PFSK-1 (cell line): ENCODE results near the gene MGLL.

Experiments
- FOXP2 ChIP-seq: optimal IDR thresholded peaks from 2 replicates; pipeline ENCODE3; 2011; ENCODE audit warnings: borderline replicate concordance, control low read depth, inconsistent platforms; ENCODE audit not compliant: insufficient read depth; ENCODE audit errors: extremely low read length, extremely low read depth
- POLR2AphosphoS5 ChIP-seq: IDR thresholded peaks from 2 replicates; pipeline ENCODE4 v1.6.1; 2012; ENCODE audit warnings: low read depth, mild to moderate bottlenecking, control low read depth, low read length, moderate library complexity
- SIN3A ChIP-seq: IDR thresholded peaks from 2 replicates; pipeline ENCODE4 v1.6.1; 2012; ENCODE audit warnings: mild to moderate bottlenecking, low read length, moderate library complexity, borderline replicate concordance; ENCODE audit not compliant: insufficient read depth
- TAF1 ChIP-seq: IDR thresholded peaks from 2 replicates; pipeline ENCODE4 v1.6.1; 2012; ENCODE audit warnings: low read length, control low read depth, borderline replicate concordance; ENCODE audit not compliant: insufficient read depth
- TF ChIP-seq, protein P1 (sequence below), 2 experiments: IDR thresholded peaks; 2 replicates each; pipeline versions ENCODE4 v1.6.1 to v1.8.0; 2011 to 2012; ENCODE audit warnings: low read depth in 2 of 2, low read length in 2 of 2, control low read depth in 1 of 2, inconsistent platforms in 1 of 2, mild to moderate bottlenecking in 1 of 2, moderate library complexity in 1 of 2; ENCODE audit not compliant: insufficient read depth in 1 of 2

Gene MGLL

DNA sequence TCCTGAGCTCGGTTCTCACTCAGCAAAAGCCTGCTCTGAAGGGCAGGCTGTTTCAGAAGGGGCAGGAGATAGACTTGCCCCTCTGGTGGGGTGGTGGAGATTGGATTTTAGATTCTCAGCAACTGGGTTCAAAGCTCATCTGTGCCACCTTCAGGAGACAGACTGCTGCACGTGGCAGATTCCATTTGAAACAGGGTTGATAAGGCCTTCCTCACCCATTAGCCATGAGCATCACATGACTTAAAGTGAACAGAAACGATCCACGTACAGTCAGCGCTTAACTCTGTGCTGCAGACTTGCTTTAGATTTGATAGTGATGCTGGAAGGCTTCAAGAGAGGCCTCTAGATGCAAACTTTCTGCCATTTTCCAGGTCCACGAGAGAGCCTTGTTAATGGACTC is 35.0 kb upstream of the MGLL start:
- TF ChIP-seq TAF1, result no peak

DNA sequence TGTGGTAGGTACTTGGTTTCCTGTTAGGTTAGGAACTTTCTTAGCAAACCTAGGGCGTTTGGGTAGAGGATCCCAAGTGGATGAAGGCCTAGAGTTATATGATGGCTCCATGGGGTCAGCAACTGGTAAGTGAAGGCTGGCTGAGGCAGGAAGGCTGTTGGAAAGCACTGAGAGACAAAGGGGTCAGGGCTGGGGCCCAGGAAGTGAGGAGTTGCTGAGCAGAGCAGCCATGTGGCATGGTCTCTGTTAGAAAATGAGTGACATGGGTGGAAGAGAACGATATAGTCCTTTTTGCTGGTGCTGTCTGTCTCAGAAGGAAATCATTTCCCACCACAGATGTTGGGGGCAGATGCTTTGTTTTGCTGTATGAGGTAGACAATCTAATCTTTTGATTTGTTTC is 34.5 kb upstream of the MGLL start:
- TF ChIP-seq TAF1 (no peak), SIN3A (no peak), POLR2AphosphoS5 (no peak), FOXP2 (no peak)
- TF ChIP-seq, protein P1, sequence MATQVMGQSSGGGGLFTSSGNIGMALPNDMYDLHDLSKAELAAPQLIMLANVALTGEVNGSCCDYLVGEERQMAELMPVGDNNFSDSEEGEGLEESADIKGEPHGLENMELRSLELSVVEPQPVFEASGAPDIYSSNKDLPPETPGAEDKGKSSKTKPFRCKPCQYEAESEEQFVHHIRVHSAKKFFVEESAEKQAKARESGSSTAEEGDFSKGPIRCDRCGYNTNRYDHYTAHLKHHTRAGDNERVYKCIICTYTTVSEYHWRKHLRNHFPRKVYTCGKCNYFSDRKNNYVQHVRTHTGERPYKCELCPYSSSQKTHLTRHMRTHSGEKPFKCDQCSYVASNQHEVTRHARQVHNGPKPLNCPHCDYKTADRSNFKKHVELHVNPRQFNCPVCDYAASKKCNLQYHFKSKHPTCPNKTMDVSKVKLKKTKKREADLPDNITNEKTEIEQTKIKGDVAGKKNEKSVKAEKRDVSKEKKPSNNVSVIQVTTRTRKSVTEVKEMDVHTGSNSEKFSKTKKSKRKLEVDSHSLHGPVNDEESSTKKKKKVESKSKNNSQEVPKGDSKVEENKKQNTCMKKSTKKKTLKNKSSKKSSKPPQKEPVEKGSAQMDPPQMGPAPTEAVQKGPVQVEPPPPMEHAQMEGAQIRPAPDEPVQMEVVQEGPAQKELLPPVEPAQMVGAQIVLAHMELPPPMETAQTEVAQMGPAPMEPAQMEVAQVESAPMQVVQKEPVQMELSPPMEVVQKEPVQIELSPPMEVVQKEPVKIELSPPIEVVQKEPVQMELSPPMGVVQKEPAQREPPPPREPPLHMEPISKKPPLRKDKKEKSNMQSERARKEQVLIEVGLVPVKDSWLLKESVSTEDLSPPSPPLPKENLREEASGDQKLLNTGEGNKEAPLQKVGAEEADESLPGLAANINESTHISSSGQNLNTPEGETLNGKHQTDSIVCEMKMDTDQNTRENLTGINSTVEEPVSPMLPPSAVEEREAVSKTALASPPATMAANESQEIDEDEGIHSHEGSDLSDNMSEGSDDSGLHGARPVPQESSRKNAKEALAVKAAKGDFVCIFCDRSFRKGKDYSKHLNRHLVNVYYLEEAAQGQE (IDR thresholded peaks at IDR 0.05; ENCODE audit: insufficient read depth in 1 of 2, low read depth in 2 of 2, low read length in 2 of 2), result no peak

DNA sequence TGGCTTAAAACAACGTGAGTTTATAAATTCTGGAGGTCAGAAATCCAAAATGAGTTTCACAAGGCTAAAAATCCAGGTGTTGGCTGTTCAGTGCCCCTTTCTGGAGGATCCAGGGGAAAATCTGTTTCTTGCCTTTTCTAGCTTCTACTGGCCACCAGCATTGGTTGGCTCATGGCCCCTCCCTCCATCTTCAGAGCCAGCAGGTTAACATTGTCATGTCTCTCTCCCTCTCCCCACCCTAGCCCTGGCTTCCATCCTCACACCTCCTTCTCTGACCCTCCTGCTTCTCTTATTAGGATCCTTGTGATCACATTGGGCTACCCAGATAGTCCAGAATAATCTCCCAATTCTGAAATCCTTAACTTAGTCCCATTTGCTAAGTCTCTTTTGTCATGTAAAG is 32.9 kb upstream of the MGLL start:
- TF ChIP-seq, protein P1 (IDR thresholded peaks at IDR 0.05; ENCODE audit: insufficient read depth in 1 of 2, low read depth in 2 of 2, low read length in 2 of 2), result no peak
- TF ChIP-seq TAF1, result no peak
- TF ChIP-seq SIN3A, result no peak
- TF ChIP-seq FOXP2, result no peak
- no peak for TF ChIP-seq POLR2AphosphoS5

DNA sequence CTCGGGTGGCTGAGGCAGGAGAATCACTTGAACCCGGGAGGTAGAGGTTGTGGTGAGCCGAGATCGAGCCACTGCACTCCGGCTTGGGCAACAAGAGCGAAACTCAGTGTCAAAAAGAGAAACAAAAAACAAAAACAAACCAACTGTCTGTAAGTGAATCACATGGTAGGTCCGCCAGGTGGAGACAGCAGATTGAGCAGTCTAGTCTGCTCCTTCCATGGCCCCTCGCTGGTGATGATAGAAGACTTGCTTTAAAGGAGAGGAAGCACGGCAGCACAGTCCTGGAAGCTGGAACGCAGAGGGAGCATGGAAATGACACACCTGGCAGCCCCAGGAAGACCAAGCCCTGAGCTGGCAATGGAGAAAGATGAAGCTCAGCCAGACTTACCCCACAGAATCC is 31.4 kb upstream of the MGLL start:
- TF ChIP-seq, protein P1 (IDR thresholded peaks at IDR 0.05; ENCODE audit: insufficient read depth in 1 of 2, low read depth in 2 of 2, low read length in 2 of 2), result no peak

DNA sequence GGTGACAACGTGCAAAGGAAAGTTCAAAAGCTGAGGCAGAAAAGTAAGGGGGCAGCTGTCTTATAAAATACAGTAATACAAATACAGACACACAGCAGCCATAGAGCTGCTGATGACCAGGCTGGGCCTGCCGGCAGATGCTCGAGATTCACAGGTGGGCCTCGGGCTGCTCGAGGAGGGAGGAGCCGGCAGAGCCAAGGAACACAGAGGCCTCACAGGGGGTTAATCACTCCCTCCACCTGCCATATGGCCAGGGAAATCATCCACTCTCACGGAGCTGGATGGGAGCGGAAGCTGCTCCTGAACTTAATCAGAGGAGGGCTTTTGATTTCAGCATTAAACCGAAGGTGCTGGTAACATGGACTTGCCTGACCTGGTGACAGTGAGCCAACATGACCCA is 29.6 kb upstream of the MGLL start:
- TF ChIP-seq FOXP2, result no peak
- TF ChIP-seq POLR2AphosphoS5, result no peak
- TF ChIP-seq TAF1, result no peak
- TF ChIP-seq, protein P1 (IDR thresholded peaks at IDR 0.05; ENCODE audit: insufficient read depth in 1 of 2, low read depth in 2 of 2, low read length in 2 of 2), result no peak
- TF ChIP-seq SIN3A, result no peak

DNA sequence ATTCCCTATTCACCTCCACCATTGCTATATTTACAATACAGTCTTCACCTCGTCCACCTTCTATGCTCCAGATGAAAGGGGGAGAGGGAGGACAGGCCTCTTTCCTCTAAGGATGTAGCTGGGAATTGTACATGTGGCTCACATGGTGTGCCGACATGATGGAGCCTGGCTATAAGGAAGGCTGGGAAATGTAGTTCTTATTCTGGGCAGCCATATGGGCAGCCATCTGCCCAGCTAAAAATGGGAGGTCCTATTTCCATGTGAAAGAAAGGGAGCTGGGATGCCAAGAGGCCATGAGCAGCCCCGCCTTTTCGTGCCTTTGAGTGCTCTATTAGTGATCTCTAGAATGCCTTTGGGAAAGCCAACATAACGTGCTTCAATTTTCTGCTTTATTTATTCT is 27.1 kb upstream of the MGLL start:
- no peak for TF ChIP-seq FOXP2
- no peak for TF ChIP-seq SIN3A
- no peak for TF ChIP-seq POLR2AphosphoS5
- TF ChIP-seq, protein P1 (IDR thresholded peaks at IDR 0.05; ENCODE audit: insufficient read depth in 1 of 2, low read depth in 2 of 2, low read length in 2 of 2), result no peak
- TF ChIP-seq TAF1, result no peak
